Fibroblast of lung (primary cell): ENCODE measurements around the gene MLKL.

ENCODE experiments used
- CTCF ChIP-seq, 2 donors: IDR thresholded peaks in 1 of 2; conservative IDR thresholded peaks in 1 of 2; 1 replicate in 1 of 2; 2 replicates in 1 of 2; pipeline ENCODE4 v1.5.1; 2011 to 2012; ENCODE audit warnings: low read length in 2 of 2, control low read depth in 1 of 2, inconsistent platforms in 1 of 2, low read depth in 1 of 2, mild to moderate bottlenecking in 1 of 2
- EZH2 ChIP-seq: IDR thresholded peaks from 2 replicates; pipeline ENCODE4 v1.5.1; 2012; ENCODE audit warnings: low read length, control low read depth, mild to moderate bottlenecking; ENCODE audit errors: missing control alignments

- no peak for TF ChIP-seq CTCF (conservative IDR thresholded peaks at IDR 0.05 in 1 of 2, IDR thresholded peaks at IDR 0.05 in 1 of 2; ENCODE audit: low read depth in 1 of 2, low read length in 2 of 2)
- TF ChIP-seq EZH2 = no peak
These were observed 50.7 kb downstream of the MLKL start for GRCh38 chr16:74649839-74650504.
